ENCODE data around the gene UBXN11.

UBXN11 gene

DNA sequence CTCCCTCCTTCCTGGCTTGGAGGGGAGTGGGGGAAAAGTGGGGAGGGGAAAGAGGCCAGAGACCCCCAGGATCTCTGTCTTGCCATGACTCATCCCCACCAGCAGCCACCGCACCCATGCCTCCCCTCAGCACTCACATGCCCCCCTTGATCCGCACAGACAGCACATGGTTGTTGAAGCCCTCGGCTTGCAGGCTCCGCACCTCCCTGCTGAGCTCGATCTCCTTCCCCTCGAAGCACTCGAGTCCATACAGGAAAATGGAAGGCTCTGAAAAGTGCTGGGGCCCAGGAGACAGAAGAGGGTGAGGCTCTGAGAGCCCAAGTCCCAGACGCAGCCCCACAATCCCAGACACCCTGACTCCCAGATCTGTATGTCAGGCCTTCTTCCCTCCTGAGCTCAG lies 22.2 kb upstream of the UBXN11 start:
- Histone ChIP-seq H3K79me2 (ENCODE audit: insufficient read depth, low read length) (no peaks in the 10 kb centered on the region), H3K4me3 (ENCODE audit: insufficient read depth, low read length, poor library complexity, severe bottlenecking) (no peak overlapping the region), H4K20me1 (ENCODE audit: low read depth, low read length) (no peaks in the 10 kb centered on the region), H3K36me3 (ENCODE audit: low read length) (no peaks in the 10 kb centered on the region), H3K9me2 (replicated peaks; ENCODE audit: insufficient read depth, low read length) (no peaks in the 10 kb centered on the region), H3K4me2 (ENCODE audit: low read depth, low read length, poor library complexity, severe bottlenecking) (no peak overlapping the region), H3K9ac (ENCODE audit: low read length) (no peak overlapping the region), H3K9me3 (ENCODE audit: insufficient read depth, low read length) (no peaks in the 10 kb centered on the region), H3K27me3 (ENCODE audit: low read length) (no peaks in the 10 kb centered on the region), H3K27ac (ENCODE audit: low read depth, low read length) (no peak overlapping the region), H3F3A (ENCODE audit: insufficient read depth) (no peaks in the 10 kb centered on the region), H2AFZ (ENCODE audit: low read depth, low read length, severe bottlenecking) (no peak overlapping the region)
- no peak for TF ChIP-seq EZH2phosphoT487 (conservative IDR thresholded peaks at IDR 0.05; ENCODE audit: low read length)
- TF ChIP-seq, protein P1, sequence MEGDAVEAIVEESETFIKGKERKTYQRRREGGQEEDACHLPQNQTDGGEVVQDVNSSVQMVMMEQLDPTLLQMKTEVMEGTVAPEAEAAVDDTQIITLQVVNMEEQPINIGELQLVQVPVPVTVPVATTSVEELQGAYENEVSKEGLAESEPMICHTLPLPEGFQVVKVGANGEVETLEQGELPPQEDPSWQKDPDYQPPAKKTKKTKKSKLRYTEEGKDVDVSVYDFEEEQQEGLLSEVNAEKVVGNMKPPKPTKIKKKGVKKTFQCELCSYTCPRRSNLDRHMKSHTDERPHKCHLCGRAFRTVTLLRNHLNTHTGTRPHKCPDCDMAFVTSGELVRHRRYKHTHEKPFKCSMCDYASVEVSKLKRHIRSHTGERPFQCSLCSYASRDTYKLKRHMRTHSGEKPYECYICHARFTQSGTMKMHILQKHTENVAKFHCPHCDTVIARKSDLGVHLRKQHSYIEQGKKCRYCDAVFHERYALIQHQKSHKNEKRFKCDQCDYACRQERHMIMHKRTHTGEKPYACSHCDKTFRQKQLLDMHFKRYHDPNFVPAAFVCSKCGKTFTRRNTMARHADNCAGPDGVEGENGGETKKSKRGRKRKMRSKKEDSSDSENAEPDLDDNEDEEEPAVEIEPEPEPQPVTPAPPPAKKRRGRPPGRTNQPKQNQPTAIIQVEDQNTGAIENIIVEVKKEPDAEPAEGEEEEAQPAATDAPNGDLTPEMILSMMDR (IDR thresholded peaks at IDR 0.05; ENCODE audit: insufficient read depth, low read length, poor library complexity, severe bottlenecking), result no peak

DNA sequence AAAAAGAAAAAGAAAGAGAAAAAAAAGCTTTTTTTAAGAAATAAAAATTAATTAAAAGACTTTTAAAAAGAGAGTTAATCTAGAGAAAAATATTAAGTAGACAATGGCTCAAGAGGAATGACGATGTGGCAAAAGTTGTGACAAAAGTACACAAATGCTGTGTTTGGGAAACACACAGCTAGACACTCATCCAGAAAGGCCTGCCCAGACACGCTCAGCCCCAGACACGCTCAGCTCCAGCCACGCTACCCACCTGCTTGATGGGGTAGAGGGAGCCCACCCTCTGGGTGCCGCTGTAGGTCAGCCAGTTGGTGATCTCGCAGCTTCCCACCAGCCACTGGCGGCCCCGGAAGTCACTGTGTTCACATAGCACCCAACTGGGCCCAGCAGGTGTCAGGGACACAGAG lies 21.5 kb upstream of the UBXN11 start:
- no peak for TF ChIP-seq EZH2phosphoT487 (conservative IDR thresholded peaks at IDR 0.05; ENCODE audit: low read length)
- TF ChIP-seq, protein P1 (IDR thresholded peaks at IDR 0.05; ENCODE audit: insufficient read depth, low read length, poor library complexity, severe bottlenecking), result no peak
- H3F3A ChIP-seq (ENCODE audit: insufficient read depth), result no peaks in the 10 kb centered on the region
- H3K9ac ChIP-seq (ENCODE audit: low read length), result no peak overlapping the region
- H3K27ac ChIP-seq (ENCODE audit: low read depth, low read length), result no peak overlapping the region
- H3K9me3 ChIP-seq (ENCODE audit: insufficient read depth, low read length), result no peaks in the 10 kb centered on the region
- no peak overlapping the region for H2AFZ ChIP-seq (ENCODE audit: low read depth, low read length, severe bottlenecking)
- H3K36me3 ChIP-seq (ENCODE audit: low read length), result no peaks in the 10 kb centered on the region
- H3K9me2 ChIP-seq (replicated peaks; ENCODE audit: insufficient read depth, low read length), result no peaks in the 10 kb centered on the region
- no peaks in the 10 kb centered on the region for H3K79me2 ChIP-seq (ENCODE audit: insufficient read depth, low read length)
- H3K4me3 ChIP-seq (ENCODE audit: insufficient read depth, low read length, poor library complexity, severe bottlenecking), result no peak overlapping the region
- no peaks in the 10 kb centered on the region for H4K20me1 ChIP-seq (ENCODE audit: low read depth, low read length)
- no peaks in the 10 kb centered on the region for H3K27me3 ChIP-seq (ENCODE audit: low read length)
- no peak overlapping the region for H3K4me2 ChIP-seq (ENCODE audit: low read depth, low read length, poor library complexity, severe bottlenecking)

DNA sequence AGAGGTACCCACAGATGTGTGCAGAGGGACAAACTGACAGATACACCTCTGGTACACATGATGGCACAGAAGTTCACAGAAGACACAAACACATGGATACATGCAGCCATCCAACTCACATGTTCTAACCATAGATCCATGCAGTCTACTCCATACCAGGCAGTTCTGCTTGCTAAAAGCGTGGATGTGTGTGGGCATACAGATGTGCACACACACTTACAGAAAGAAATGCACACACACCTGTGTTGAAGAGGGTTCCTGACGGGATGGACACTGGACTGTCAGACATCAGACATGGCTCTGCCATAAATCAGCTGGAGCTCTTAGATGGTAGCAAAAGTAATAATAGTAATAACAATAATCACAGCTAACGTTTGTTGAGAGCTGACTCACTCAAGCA lies 18.1 kb upstream of the UBXN11 start:
- Histone ChIP-seq H3K9ac (ENCODE audit: low read length) (no peak overlapping the region), H4K20me1 (ENCODE audit: low read depth, low read length) (no peaks in the 10 kb centered on the region), H3K4me3 (ENCODE audit: insufficient read depth, low read length, poor library complexity, severe bottlenecking) (no peak overlapping the region)

More for the DNA sequence above, 18.1 kb upstream of the UBXN11 start:
- TF ChIP-seq, protein P1 (IDR thresholded peaks at IDR 0.05; ENCODE audit: insufficient read depth, low read length, poor library complexity, severe bottlenecking), result no peak
- no peak for TF ChIP-seq EZH2phosphoT487 (conservative IDR thresholded peaks at IDR 0.05; ENCODE audit: low read length)
- no peaks in the 10 kb centered on the region for H3K9me2 ChIP-seq (replicated peaks; ENCODE audit: insufficient read depth, low read length)
- no peaks in the 10 kb centered on the region for H3K79me2 ChIP-seq (ENCODE audit: insufficient read depth, low read length)
- H3F3A ChIP-seq (ENCODE audit: insufficient read depth), result peaks cover 19% of the 10 kb centered on the region
- no peaks in the 10 kb centered on the region for H3K9me3 ChIP-seq (ENCODE audit: insufficient read depth, low read length)
- no peak overlapping the region for H3K27ac ChIP-seq (ENCODE audit: low read depth, low read length)
- H2AFZ ChIP-seq (ENCODE audit: low read depth, low read length, severe bottlenecking), result no peak overlapping the region
- H3K4me2 ChIP-seq (ENCODE audit: low read depth, low read length, poor library complexity, severe bottlenecking), result no peak overlapping the region
- H3K36me3 ChIP-seq (ENCODE audit: low read length), result peaks cover 4% of the 10 kb centered on the region; the same call in 1 of the 2 replicates
- H3K27me3 ChIP-seq (ENCODE audit: low read length), result no peaks in the 10 kb centered on the region
